Dendritic cell treated with granulocyte-macrophage colony-stimulating factor and Interleukin-4, amounts not matched to agents 40 ng/mL and 50 ng/mL, for 4 days (primary cell): ENCODE results near the gene TRIM29.
"Not testable (repeated sequence)": the region's sequence is repeated elsewhere in the genome, so short reads cannot be mapped to it uniquely, and the experiment has no call there.

Experiments
- H3K27ac Mint-ChIP-seq: one replicate; pipeline ENCODE4 v1.8.0; 2022; ENCODE audit warnings: mild to moderate bottlenecking, mixed read lengths
- H3K27me3 Mint-ChIP-seq: one replicate; pipeline ENCODE4 v1.8.0; 2022; ENCODE audit warnings: mild to moderate bottlenecking, mixed read lengths
- H3K36me3 Mint-ChIP-seq: one replicate; pipeline ENCODE4 v1.8.0; 2022; ENCODE audit warnings: low read depth, mixed read lengths
- H3K4me1 Mint-ChIP-seq: one replicate; pipeline ENCODE4 v1.8.0; 2022; ENCODE audit warnings: low read depth, mixed read lengths
- H3K4me3 Mint-ChIP-seq: one replicate; pipeline ENCODE4 v1.8.0; 2022; ENCODE audit warnings: mild to moderate bottlenecking, moderate library complexity, mixed read lengths
- H3K9me3 Mint-ChIP-seq: one replicate; pipeline ENCODE4 v1.8.0; 2022; ENCODE audit warnings: mixed read lengths
- intact Hi-C: fragments of 100-400 bp; cut with micrococcal nuclease; formaldehyde crosslinking; loops from one replicate; pipeline ENCODE4 v1.15.0; 2022

Gene TRIM29

DNA sequence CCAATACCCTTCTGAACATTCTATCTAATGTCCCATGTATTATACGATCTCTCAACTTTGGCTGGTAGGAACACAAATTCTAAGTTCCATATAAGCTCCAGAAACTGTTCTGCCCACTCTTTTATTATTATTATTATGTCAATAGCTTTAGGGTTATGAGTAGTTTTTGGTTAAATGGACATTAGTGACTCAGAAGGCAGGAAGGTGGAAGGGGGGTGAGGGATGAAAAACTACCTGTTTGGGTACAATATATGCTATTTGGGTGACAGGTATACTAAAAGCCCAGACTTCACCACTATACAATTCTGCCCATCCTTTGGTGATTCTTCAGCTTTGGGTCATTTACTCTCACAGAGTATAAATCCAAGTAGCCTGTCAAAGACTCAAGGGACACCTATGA is 22.5 kb upstream of the TRIM29 start:
- Mint-ChIP-seq H3K27me3 (peaks cover 44% of the 10 kb centered on the region), H3K9me3 (no peaks in the 10 kb centered on the region), H3K36me3 (no peaks in the 10 kb centered on the region), H3K4me3 (no peak overlapping the region), H3K27ac (no peak overlapping the region), H3K4me1 (no peaks in the 10 kb centered on the region)
- intact Hi-C loops: no loop called here

- no peaks in the 10 kb centered on the region for H3K9me3 Mint-ChIP-seq
- H3K4me1 Mint-ChIP-seq: no peaks in the 10 kb centered on the region
- H3K27me3 Mint-ChIP-seq: peaks cover 46% of the 10 kb centered on the region
- intact Hi-C loops: no loop called here
- no peaks in the 10 kb centered on the region for H3K36me3 Mint-ChIP-seq
- H3K4me3 Mint-ChIP-seq: no peak overlapping the region
- no peak overlapping the region for H3K27ac Mint-ChIP-seq
Measured at GRCh38 chr11:120153221-120153620, 15.3 kb upstream of the TRIM29 start.

- intact Hi-C loops: no loop called here
- Mint-ChIP-seq H3K27me3 (peaks cover 56% of the 10 kb centered on the region), H3K36me3 (no peaks in the 10 kb centered on the region), H3K9me3 (no peaks in the 10 kb centered on the region), H3K4me1 (no peaks in the 10 kb centered on the region), H3K4me3 (no peak overlapping the region), H3K27ac (no peak overlapping the region)
Measured at GRCh38 chr11:120151536-120151935, 13.6 kb upstream of the TRIM29 start.

DNA sequence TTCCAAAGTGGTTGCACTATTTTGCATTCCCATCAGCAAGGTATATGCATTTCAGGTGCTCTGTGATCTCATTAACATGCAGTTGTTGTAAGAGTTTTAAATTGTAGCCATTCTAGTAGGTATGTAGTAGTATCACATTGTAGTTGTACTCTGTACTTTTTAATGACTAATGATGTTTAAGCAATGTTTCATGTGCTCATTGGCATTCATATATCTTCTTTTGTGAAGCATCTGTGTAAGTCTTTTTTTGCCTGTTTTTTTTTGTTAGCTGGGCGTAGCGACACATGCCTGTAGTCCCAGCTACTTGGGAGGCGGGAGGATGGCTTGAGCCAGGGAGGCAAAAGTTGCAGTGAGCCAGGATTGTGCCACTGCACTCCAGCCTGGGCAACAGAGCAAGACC is 11.3 kb upstream of the TRIM29 start:
- Mint-ChIP-seq H3K36me3 (no peaks in the 10 kb centered on the region), H3K9me3 (no peaks in the 10 kb centered on the region), H3K27ac (no peak overlapping the region), H3K4me1 (no peaks in the 10 kb centered on the region), H3K4me3 (no peak overlapping the region), H3K27me3 (peaks cover 61% of the 10 kb centered on the region)
- intact Hi-C loops: no loop called here

DNA sequence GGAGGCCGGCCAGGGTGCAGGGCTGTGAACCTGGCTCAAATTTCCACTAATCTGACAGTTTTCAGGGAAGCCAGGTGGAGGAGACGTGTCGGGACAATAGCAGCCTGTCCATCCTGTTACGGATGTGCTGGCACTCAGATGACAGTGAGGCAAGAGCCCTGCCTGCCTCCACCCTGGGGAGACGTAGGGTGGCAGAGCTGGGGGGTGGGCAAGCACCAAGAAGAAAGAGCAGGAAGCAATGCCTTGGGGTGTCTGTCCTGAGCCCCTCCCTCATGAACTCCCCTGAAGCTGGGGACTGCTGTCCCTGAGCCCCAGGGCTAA is 10.0 kb upstream of the TRIM29 start:
- no peaks in the 10 kb centered on the region for H3K9me3 Mint-ChIP-seq
- no peak overlapping the region for H3K4me3 Mint-ChIP-seq
- intact Hi-C loops: no loop called here
- H3K4me1 Mint-ChIP-seq: no peaks in the 10 kb centered on the region
- no peak overlapping the region for H3K27ac Mint-ChIP-seq
- H3K36me3 Mint-ChIP-seq: no peaks in the 10 kb centered on the region
- peaks cover 64% of the 10 kb centered on the region for H3K27me3 Mint-ChIP-seq

- Mint-ChIP-seq H3K27me3 (peaks cover 64% of the 10 kb centered on the region), H3K4me1 (no peaks in the 10 kb centered on the region), H3K4me3 (no peak overlapping the region), H3K9me3 (no peaks in the 10 kb centered on the region), H3K27ac (no peak overlapping the region), H3K36me3 (no peaks in the 10 kb centered on the region)
- intact Hi-C loops: no loop called here
Measured at GRCh38 chr11:120147094-120147949, 9.4 kb upstream of the TRIM29 start.

DNA sequence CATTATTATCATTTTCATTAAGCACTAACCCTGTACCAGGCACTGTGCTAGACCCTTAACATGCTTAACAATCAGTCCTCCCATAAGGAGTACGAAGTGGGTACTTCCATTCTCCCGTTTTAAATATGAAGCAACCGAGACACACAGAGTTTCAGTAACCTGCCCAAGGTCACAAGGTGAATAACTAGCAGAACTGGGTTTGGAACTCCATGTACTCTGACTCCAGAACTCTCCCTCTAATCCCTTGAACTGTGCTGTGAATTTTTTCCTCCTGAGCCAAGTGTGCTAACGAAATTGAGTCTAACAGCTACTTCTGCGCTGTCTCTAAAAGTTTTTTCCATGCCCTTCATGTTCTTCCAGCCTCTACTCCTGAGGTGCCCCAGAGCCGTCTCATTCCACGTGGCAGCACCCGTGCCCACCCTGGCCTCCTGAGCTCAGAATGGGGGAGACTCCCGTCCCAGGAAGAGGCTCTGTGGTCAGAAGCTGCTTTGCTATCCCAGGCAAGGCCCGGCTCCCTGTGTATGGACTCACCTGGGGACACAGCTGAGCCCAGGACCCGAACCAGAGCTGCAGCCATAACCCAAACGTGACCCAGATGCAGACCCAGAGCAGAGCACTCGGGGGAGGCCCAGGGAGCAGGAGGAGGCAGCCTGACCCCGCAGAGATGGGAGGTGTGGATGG is 8.6 kb upstream of the TRIM29 start:
- H3K36me3 Mint-ChIP-seq: no peaks in the 10 kb centered on the region
- H3K9me3 Mint-ChIP-seq: no peaks in the 10 kb centered on the region
- peaks cover 62% of the 10 kb centered on the region for H3K27me3 Mint-ChIP-seq
- intact Hi-C loops: no loop called here
- H3K27ac Mint-ChIP-seq: no peak overlapping the region
- H3K4me1 Mint-ChIP-seq: no peaks in the 10 kb centered on the region
- no peak overlapping the region for H3K4me3 Mint-ChIP-seq

GRCh38 chr11:120144501-120144900 is 6.6 kb upstream of the TRIM29 start:
- no peaks in the 10 kb centered on the region for H3K36me3 Mint-ChIP-seq
- H3K4me3 Mint-ChIP-seq: no peak overlapping the region
- intact Hi-C loops: no loop called here
- H3K27ac Mint-ChIP-seq: no peak overlapping the region
- no peaks in the 10 kb centered on the region for H3K4me1 Mint-ChIP-seq
- peaks cover 57% of the 10 kb centered on the region for H3K27me3 Mint-ChIP-seq
- H3K9me3 Mint-ChIP-seq: no peaks in the 10 kb centered on the region

- H3K27me3 Mint-ChIP-seq: peaks cover 53% of the 10 kb centered on the region
- H3K4me3 Mint-ChIP-seq, intact Hi-C loops, H3K9me3 Mint-ChIP-seq, H3K36me3 Mint-ChIP-seq, H3K4me1 Mint-ChIP-seq, H3K27ac Mint-ChIP-seq: not testable (repeated sequence)
Measured at GRCh38 chr11:120143472-120143871, 5.6 kb upstream of the TRIM29 start.

DNA sequence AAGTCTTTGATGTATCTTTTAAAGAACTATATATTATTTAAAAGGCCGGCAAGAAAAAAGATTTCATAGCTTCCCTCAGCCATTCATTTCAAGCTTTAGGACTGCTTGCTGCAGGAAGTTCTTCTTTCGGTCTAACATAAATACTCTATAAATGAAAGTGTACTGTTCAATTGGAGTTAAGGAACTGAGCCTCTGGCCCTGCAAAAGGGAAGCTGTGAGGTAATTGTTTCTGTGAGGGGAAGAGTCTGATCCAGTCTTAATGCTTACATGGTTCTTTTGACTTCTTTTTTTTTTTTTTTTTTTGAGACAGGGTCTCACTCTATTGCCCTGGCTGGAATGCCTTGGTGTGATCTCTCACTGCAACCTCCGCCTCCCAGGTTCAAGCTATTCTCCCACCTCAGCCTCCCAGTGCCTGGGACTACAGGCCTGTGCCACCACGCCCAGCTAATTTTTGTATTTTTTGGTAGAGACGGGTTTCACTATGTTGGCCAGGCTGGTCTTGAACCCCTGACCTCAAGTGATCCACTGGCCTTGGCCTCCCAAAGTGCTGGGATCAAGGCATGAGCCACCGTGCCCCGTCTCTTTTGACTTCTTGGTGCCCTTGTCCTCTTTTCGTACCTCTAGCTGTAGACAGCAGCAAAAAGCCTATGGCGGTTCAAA is 4.7 kb upstream of the TRIM29 start:
- intact Hi-C loops: no loop called here
- Mint-ChIP-seq H3K9me3 (no peaks in the 10 kb centered on the region), H3K4me3 (no peak overlapping the region), H3K36me3 (no peaks in the 10 kb centered on the region), H3K27ac (no peak overlapping the region), H3K27me3 (peaks cover 47% of the 10 kb centered on the region), H3K4me1 (no peaks in the 10 kb centered on the region)

GRCh38 chr11:120141768-120142423 is 4.0 kb upstream of the TRIM29 start:
- Mint-ChIP-seq H3K9me3 (no peaks in the 10 kb centered on the region), H3K27me3 (peaks cover 43% of the 10 kb centered on the region), H3K4me3 (no peak overlapping the region), H3K36me3 (no peaks in the 10 kb centered on the region), H3K4me1 (no peaks in the 10 kb centered on the region), H3K27ac (peak overlapping the region; percentile 23)
- intact Hi-C loops: no loop called here

DNA sequence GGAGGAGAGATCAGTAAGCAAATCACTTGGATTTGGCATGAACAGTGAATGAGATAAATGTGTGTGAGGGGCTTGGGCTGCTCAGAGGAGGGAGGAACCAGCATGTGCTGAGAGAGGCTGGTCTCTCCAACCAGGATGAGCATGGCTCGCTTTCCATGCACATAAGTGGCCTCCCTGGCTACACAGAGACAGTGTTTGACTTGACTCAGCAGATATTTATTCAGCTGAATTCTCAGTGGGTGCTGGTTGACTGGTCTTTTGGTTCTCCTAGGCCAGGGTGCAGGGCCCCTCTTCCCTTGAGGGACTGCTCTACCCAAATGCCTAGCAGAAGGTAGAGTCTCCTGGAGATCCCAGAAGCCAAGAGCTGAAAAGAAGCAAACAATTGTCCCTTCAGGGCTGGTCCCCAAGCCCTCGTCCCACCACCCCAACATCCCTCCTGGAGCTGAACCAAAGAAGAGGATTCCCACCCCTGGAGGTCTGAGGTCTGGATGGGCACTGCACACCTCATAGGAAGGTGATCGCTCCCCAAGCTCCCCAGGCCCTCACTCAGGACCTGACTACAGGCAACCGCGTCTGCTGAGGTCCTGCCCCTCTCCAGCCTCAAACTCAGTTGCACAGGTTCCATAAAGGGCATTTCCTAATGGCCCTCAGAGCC is 3.3 kb upstream of the TRIM29 start:
- no peaks in the 10 kb centered on the region for H3K36me3 Mint-ChIP-seq
- H3K4me3 Mint-ChIP-seq: no peak overlapping the region
- no peaks in the 10 kb centered on the region for H3K9me3 Mint-ChIP-seq
- H3K4me1 Mint-ChIP-seq: no peaks in the 10 kb centered on the region
- H3K27me3 Mint-ChIP-seq: peaks cover 39% of the 10 kb centered on the region
- peak overlapping the region; percentile 23 for H3K27ac Mint-ChIP-seq
- intact Hi-C loops: no loop called here

- Mint-ChIP-seq H3K36me3 (no peaks in the 10 kb centered on the region), H3K27ac (no peak overlapping the region), H3K27me3 (peaks cover 23% of the 10 kb centered on the region), H3K4me1 (no peaks in the 10 kb centered on the region), H3K9me3 (no peaks in the 10 kb centered on the region), H3K4me3 (no peak overlapping the region)
- intact Hi-C loops: no loop called here
Measured at GRCh38 chr11:120139316-120140069, 1.6 kb upstream of the TRIM29 start.
